NCI-H460 (cell line): Measurements from ENCODE around the gene HSPA1L. TPM values are rescaled to one million over a fixed set of nuclear protein-coding genes. Genes with fewer than 3 reads are reported as not detected.

Experiments
- DNase-seq: peaks from one replicate; pipeline ENCODE4 v3.0.0-alpha.2; 2016; ENCODE audit warnings: low read depth; ENCODE audit errors: extremely low read depth
- small RNA-seq, 2 experiments: library from RNA; depleted of rRNA; stranded (forward); fragments of <200 nt; gene quantifications; one replicate each; pipeline ENCODE3, GENCODE V24; 2014
- total RNA-seq: library from RNA; depleted of rRNA; stranded (reverse); fragments of >200 nt; shearing (Covaris generic); gene quantifications from 2 replicates; pipeline ENCODE4 v1.2.3, GENCODE V29; 2014; rRNA removed

Gene HSPA1L
- total RNA-seq, 1 experiment from 2014 or later = 0.82 TPM

DNA sequence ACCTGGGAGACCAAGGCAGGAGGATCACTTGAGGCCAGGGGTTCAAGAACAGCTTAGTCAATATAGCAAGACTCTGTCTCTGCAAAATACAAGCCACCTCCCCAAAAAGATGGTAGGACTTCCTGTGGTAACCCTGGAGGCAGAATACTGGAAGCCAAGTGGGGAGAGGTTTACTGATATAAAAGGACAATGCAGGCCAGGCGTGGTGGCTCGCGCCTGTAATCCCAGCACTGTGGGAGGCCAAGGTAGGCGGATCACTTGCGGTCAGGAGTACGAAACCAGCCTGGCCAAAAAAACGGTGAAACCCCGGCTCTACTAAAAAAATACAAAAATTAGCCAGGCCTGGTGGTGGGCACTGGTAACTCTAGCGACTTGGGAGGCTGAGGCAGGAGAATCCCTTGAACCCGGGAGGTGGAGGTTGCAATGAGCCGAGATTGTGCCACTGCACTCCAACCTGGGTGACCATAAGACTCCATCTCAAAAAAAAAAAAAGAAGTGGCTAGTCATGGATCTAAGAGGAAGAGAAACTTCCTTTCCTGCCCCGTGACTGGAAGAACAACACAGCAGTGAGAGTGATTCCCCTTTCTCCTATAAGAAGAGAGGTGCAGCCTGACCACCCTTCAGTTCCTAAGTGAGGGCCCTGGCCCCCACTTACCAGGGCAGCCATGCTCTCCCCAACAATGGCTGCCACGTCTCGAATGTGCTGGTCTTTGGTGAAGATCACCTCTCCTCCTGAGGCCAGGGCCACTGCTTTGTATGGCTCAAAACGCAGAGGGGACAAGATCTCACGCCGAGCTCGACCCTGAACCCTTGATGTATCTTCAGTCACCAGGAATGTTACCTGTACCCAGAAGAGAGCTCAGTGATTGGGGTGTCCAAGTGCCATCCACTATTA, 46.5 kb downstream of the HSPA1L start:
- no peak for DNase-seq

DNA sequence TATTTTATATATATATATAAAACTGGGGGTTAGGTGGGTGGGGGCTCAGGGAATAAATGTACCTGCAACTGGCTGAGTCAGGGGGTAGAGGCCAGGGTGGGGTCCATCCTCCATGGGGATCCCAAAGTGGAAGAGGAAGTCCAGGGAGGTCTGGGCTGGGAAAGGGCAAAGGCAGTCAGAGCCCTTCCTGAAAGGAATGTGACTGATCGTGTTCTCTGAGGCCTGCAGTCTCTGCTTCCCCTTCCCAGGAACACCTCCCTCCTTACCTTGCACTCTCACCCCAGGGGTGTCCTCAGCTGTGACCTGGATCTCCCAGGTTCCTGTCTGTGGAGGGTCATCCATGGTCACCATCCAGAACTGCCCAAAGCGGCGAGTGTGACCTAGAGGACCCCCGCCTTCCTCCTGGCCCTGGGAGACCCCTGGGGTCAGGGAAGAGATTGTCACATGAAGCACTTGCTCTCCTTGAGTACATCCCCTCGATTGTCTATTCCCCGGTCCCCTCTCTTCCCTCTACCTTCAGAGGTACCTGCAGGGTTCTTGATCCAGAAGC, 47.9 kb downstream of the HSPA1L start:
- no peak for DNase-seq

DNA sequence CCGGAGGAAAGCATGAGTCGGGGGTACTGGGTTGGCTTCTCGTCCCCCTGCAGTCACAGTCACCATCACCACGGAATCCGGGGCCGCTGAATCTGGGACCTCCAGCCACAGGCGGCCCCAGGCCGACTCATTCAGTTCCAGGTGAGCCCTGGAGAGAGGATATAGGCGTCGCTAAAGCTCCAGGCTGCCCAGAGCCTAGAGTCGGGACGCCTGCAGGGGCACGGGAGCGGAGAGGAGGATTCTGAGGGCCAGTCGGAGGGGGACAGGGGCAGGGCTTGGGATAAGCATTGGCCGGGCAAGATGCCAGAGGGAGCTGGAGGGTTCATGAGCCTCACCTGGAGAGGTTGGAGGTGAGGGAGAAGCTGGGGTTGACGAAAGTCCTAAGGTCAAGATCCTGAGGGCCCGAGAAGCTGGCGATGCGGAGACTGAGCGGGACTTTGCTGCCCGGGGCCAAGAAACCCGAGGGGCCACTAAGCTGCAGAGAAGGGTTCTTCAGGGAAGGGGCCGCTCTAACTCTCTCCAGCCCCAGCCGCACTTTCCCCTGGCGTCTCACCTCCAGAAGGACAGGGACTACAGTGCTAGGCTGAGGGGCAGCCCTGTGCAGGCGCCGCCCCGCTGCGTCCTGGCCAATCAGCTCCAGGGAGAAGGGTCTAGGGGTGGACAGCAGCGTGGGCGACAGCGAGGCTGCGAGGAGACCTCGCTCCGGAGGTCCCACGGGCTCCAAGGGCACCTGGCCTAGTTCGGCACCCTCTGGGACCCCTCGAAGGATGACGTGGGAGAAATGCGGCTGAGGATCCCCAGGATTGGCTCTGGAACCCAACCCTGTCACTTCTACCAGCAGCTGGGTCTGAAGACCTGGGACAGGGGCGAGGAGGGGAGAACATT, 48.9 kb downstream of the HSPA1L start:
- no peak for DNase-seq

DNA sequence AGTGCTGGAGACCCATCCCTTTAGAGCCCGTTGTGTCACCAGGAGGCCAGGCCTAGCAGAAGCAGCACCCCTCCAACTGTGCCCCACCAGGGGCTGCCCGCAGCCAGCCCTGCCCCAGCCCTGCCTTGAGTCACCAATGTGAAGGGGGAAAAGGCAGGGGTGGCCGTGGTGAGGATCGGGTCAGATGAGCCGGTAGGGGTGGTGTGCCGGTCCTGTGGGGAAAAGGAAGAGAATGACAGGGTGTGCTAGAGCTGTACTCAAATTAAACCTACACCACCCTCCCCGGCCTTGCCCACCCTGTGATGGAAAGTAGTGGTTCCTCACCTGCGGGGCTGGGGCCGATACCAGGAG, 49.5 kb downstream of the HSPA1L start:
- no peak for DNase-seq

DNA sequence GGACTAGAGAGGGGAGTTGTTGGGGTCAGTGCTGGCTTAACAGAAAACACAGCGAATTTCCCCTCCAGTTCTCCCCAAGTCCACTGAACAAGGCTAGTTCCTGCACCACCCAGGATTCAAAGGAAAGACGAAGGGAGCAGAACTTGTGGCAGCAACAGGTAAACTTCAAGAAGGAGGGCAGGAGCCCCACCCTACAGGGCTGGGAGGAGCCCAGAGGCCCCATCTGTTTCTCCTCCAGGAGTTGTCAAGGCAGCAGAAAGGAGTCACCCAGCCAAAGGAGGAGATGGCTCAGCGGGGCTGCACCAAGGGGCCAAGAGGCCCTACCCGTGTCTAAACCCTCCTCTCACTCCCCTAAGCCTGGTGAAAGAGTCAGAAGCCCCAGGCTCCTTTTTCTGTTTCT, 50.9 kb downstream of the HSPA1L start:
- DNase-seq = no peak

DNA sequence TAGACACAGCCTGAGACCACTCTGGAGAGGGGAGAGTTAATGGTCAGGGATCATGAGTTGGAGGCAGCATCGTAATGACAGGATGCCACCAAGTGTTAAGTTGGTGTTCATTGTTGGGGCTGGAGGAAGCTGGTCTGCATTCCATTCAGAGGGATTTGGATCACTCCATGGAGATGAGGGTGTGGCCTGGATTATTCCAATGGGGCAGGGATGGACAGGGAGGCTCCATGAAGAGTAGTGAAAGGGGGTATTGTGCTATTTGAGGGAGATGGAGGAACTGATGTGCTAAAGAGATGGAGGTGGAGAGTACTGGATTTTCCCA, 51.5 kb downstream of the HSPA1L start:
- DNase-seq = no peak

DNA sequence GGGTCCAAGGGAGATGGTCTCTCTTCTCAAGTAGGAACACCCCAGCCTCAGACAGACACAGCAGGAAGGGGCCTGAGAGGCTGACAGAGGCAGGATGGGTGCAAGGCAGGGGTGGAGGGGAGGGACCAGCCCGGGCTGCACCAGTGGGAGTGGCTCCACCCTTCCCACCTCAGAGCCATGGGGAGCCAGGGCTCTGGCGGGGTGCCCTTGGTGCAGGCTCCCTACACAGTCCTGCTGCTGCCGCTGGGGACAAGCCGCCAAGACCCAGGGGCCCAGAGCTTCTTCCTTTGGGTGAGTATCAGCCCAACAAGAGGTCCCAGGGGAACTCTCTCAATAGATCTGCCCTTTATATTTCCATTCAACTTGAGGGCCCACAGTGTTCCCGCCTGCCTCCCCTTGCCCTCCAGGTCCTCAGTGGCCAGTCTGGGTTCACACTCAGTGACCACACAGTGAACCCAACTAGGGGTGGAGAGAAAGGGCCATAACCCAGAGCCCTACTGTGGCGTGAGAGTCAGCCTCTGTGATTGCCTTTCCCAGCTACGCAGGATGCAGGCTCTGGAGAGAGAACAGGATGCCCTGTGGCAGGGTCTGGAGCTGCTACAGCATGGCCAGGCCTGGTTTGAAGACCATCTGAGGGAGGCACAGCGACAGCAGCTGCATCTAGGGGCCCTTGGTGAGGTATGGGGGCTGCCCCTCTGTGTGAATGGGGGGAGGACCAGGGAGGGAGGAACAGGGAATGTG, 52.0 kb downstream of the HSPA1L start:
- DNase-seq = no peak

DNA sequence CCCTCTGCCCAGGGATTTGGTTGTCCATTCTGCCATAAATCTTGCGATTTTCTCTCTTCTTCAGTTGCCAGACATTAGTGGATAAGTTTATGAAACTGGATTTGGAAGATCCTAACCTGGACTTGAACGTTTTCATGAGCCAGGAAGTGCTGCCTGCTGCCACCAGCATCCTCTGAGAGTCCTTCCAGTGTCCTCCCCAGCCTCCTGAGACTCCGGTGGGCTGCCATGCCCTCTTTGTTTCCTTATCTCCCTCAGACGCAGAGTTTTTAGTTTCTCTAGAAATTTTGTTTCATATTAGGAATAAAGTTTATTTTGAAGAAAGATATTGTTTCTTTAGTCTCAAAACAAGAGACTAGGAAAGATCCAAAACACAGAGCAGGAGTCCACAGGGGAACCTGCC, 52.7 kb downstream of the HSPA1L start, which contains the start of gene SAPCD1:
Gene SAPCD1 (plus strand): TSS at position 301 of the 400 bp plus-strand sequence. CDS start 399 bp downstream, outside the sequence.
- no peak for DNase-seq

DNA sequence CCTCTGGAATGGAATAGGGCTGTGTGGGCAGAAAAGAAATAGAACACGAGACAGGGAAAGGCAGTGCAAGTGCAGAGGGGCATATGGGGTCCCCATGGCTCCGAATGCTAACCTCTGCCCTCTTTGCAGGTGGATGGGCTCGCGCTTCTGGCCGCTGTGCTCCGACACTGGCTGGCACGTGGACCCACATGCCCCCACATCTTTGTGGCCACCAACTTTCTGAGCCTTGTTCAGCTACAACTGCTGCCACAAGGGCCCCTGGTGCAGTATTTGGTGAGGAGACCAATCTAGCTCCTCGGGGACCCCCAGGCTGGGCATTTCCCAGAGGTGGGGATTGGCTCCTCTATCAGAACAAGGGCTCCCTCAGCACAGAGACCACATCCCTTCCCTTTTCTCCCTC, 53.7 kb downstream of the HSPA1L start:
- DNase-seq = no peak

DNA sequence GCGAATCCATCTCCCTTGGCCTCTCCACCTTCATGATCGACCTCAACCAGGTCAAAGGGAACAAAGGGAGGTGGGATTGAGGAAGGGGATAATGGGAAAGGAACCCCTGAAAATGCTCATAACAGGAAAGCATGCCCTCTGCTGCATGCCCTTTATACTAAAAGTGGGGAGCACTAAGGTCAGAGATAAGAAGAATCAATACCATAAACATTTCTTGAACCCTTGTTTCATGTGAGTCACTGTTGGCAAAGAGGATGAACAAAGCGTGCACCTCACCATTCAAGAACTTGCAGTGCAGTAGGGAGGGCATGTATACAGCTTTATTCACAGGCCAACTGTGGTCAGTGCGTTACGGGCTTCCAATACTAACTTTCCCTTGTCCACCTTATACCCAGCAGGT, 54.3 kb downstream of the HSPA1L start:
- no peak for DNase-seq

Small RNA genes lying within 50 kb of the gene (small RNA-seq; reads per million reads assigned to genes)
- gene MSH5-SAPCD1 (0 reads per million in 2 experiments), gene RF00019 (0 reads per million in 2 experiments), gene SAPCD1 (0 reads per million in 2 experiments), gene SNORD48 (85.7 to 474 reads per million in 2 experiments), gene SNORD52 (0 reads per million in 2 experiments)

Other genes with a start within 250 kb of the HSPA1L start
- not detected in 2 replicates for gene LTA, start 243.0 kb downstream of the HSPA1L start, total RNA-seq
- gene TNF, start 239.7 kb downstream of the HSPA1L start, total RNA-seq = not detected in 2 replicates
- not detected in 2 replicates for gene LTB, start 232.9 kb downstream of the HSPA1L start, total RNA-seq
- not detected in 2 replicates for gene LST1, start 229.0 kb downstream of the HSPA1L start, total RNA-seq
- gene NCR3, start 222.3 kb downstream of the HSPA1L start, total RNA-seq = not detected in 2 replicates
- not detected in 2 replicates for gene AIF1, start 200.0 kb downstream of the HSPA1L start, total RNA-seq
- 68.9 and 72.2 TPM in 2 replicates for gene PRRC2A, start 194.6 kb downstream of the HSPA1L start, total RNA-seq
- 113 and 133 TPM in 2 replicates for gene BAG6, start 162.6 kb downstream of the HSPA1L start, total RNA-seq
- gene APOM, start 159.4 kb downstream of the HSPA1L start, total RNA-seq = 2.4 and 2.8 TPM in 2 replicates
- gene C6orf47, start 154.5 kb downstream of the HSPA1L start, total RNA-seq = 10.1 and 10.9 TPM in 2 replicates
- gene GPANK1, start 150.3 kb downstream of the HSPA1L start, total RNA-seq = 11.6 and 11.7 TPM in 2 replicates
- 110 and 131 TPM in 2 replicates for gene CSNK2B, start 149.2 kb downstream of the HSPA1L start, total RNA-seq
- gene LY6G5B, start 145.3 kb downstream of the HSPA1L start, total RNA-seq = 1.9 and 2.8 TPM in 2 replicates
- gene LY6G5C, start 134.2 kb downstream of the HSPA1L start, total RNA-seq = 0.95 and 1.3 TPM in 2 replicates
- 40.5 and 55.7 TPM in 2 replicates for gene ABHD16A, start 112.0 kb downstream of the HSPA1L start, total RNA-seq
- gene LY6G6F, start 108.4 kb downstream of the HSPA1L start, total RNA-seq = not detected in 2 replicates
- not detected in 2 replicates for gene LY6G6D, start 99.9 kb downstream of the HSPA1L start, total RNA-seq
- gene LY6G6C, start 93.5 kb downstream of the HSPA1L start, total RNA-seq = not detected in 2 replicates
- not detected in 2 replicates for gene MPIG6B, start 91.9 kb downstream of the HSPA1L start, total RNA-seq
- gene DDAH2, start 86.0 kb downstream of the HSPA1L start, total RNA-seq = 16.4 and 19.1 TPM in 2 replicates
- 376 and 448 TPM in 2 replicates for gene CLIC1, start 78.8 kb downstream of the HSPA1L start, total RNA-seq
- gene MSH5, start 75.3 kb downstream of the HSPA1L start, total RNA-seq = 18.6 and 19.8 TPM in 2 replicates
- gene SAPCD1, start 52.6 kb downstream of the HSPA1L start, total RNA-seq = 2.8 and 4.7 TPM in 2 replicates
- 0.47 and 0.81 TPM in 2 replicates for gene VWA7, start 38.0 kb downstream of the HSPA1L start, total RNA-seq
- 42.1 and 46.7 TPM in 2 replicates for gene VARS1, start 19.5 kb downstream of the HSPA1L start, total RNA-seq
- gene LSM2, start 8.3 kb downstream of the HSPA1L start, total RNA-seq = 62.6 and 64.3 TPM in 2 replicates
- 43.3 and 46.7 TPM in 2 replicates for gene HSPA1A, start 260 bp upstream of the HSPA1L start, total RNA-seq
- 58.3 and 60.4 TPM in 2 replicates for gene HSPA1B, start 12.5 kb upstream of the HSPA1L start, total RNA-seq
- gene NEU1, start 47.5 kb upstream of the HSPA1L start, total RNA-seq = 24.6 and 25.2 TPM in 2 replicates
- 0.07 TPM in 1 of 2 replicates, not detected in the other for gene SLC44A4, start 63.7 kb upstream of the HSPA1L start, total RNA-seq
- gene EHMT2, start 82.4 kb upstream of the HSPA1L start, total RNA-seq = 19.3 and 19.9 TPM in 2 replicates
- gene ZBTB12, start 86.8 kb upstream of the HSPA1L start, total RNA-seq = 1.8 and 2.8 TPM in 2 replicates
- 0.20 and 0.69 TPM in 2 replicates for gene C2, start 112.4 kb upstream of the HSPA1L start, total RNA-seq
- not detected in 2 replicates for gene CFB, start 130.8 kb upstream of the HSPA1L start, total RNA-seq
- gene NELFE, start 143.7 kb upstream of the HSPA1L start, total RNA-seq = 105 and 108 TPM in 2 replicates
- gene SKIC2, start 143.9 kb upstream of the HSPA1L start, total RNA-seq = 22.1 and 24.1 TPM in 2 replicates
- 19.4 and 21.1 TPM in 2 replicates for gene DXO, start 156.9 kb upstream of the HSPA1L start, total RNA-seq
- gene C4A, start 166.8 kb upstream of the HSPA1L start, total RNA-seq = 0.42 and 0.81 TPM in 2 replicates
- 0.69 and 0.87 TPM in 2 replicates for gene C4B, start 199.5 kb upstream of the HSPA1L start, total RNA-seq
- gene CYP21A2, start 223.1 kb upstream of the HSPA1L start, total RNA-seq = not detected in 2 replicates